Loucy (cell line): ENCODE measurements around the gene ZNF32.
A peak's percentile ranks its signal among the peaks of the same experiment; 100 is the strongest.

ENCODE experiments used
- H2AFZ ChIP-seq: fragments of 200-600 bp; sonication (generic); 2 replicates; pipeline ENCODE4 v1.6.0; 2016; ENCODE audit warnings: antibody characterized with exemption, mild to moderate bottlenecking, low read length, moderate library complexity
- H3F3A ChIP-seq: fragments of 200-600 bp; 2 replicates; pipeline ENCODE4 v1.6.0; 2016; ENCODE audit warnings: antibody characterized with exemption, low read depth, mild to moderate bottlenecking
- H3K27me3 ChIP-seq: fragments of 200-600 bp; sonication (generic); 2 replicates; pipeline ENCODE4 v1.6.1; 2014; ENCODE audit warnings: low read length, mild to moderate bottlenecking; ENCODE audit not compliant: insufficient read depth, poor library complexity, severe bottlenecking
- H3K36me3 ChIP-seq: fragments of 200-600 bp; sonication (generic); 2 replicates; pipeline ENCODE4 v1.6.1; 2016; ENCODE audit warnings: low read length; ENCODE audit not compliant: insufficient read depth
- H3K4me1 ChIP-seq: fragments of 200-600 bp; sonication (generic); 2 replicates; pipeline ENCODE4 v1.5.1; 2014; ENCODE audit warnings: low read length, mild to moderate bottlenecking; ENCODE audit not compliant: insufficient read depth, poor library complexity, severe bottlenecking
- H3K4me2 ChIP-seq: fragments of 200-600 bp; sonication (generic); 2 replicates; pipeline ENCODE4 v1.6.0; 2014; ENCODE audit warnings: antibody characterized with exemption, low read length, low read depth, mild to moderate bottlenecking; ENCODE audit not compliant: poor library complexity, severe bottlenecking
- H3K4me3 ChIP-seq: fragments of 200-600 bp; sonication (generic); 2 replicates; pipeline ENCODE4 v1.5.1; 2014; ENCODE audit warnings: low read length, mild to moderate bottlenecking, mixed read lengths; ENCODE audit not compliant: poor library complexity, severe bottlenecking
- H3K79me2 ChIP-seq: fragments of 200-600 bp; sonication (generic); 2 replicates; pipeline ENCODE4 v1.6.1; 2014; ENCODE audit warnings: low read length; ENCODE audit not compliant: insufficient read depth
- H3K9ac ChIP-seq: fragments of 200-600 bp; sonication (generic); 2 replicates; pipeline ENCODE4 v1.6.0; 2014; ENCODE audit warnings: mild to moderate bottlenecking, low read depth, low read length, moderate library complexity; ENCODE audit not compliant: poor library complexity, severe bottlenecking
- H3K9me2 ChIP-seq: fragments of 200-600 bp; sonication (generic); replicated peaks from 2 replicates; pipeline ENCODE4 v1.6.1; 2016; ENCODE audit warnings: low read depth, low read length, mixed read lengths
- H3K9me3 ChIP-seq: fragments of 200-600 bp; sonication (generic); 2 replicates; pipeline ENCODE4 v1.6.1; 2014; ENCODE audit warnings: mild to moderate bottlenecking, antibody characterized with exemption, low read length, low read depth; ENCODE audit not compliant: insufficient read depth
- H4K20me1 ChIP-seq: fragments of 200-600 bp; sonication (generic); 2 replicates; pipeline ENCODE4 v1.6.0; 2014; ENCODE audit warnings: antibody characterized with exemption, low read length, mild to moderate bottlenecking; ENCODE audit not compliant: insufficient read depth, poor library complexity, severe bottlenecking
- CTCF ChIP-seq: fragments of 200-600 bp; sonication (generic); conservative IDR thresholded peaks from 2 replicates; pipeline ENCODE4 v1.5.1; 2014; ENCODE audit warnings: mild to moderate bottlenecking, antibody characterized with exemption, low read length
- EZH2phosphoT487 ChIP-seq: fragments of 200-600 bp; IDR thresholded peaks from 2 replicates; pipeline ENCODE4 v1.6.1; 2018; ENCODE audit warnings: antibody characterized with exemption, mild to moderate bottlenecking, moderate library complexity, borderline replicate concordance

The ZNF32 gene

GRCh38 chr10:43647576-43647975, 1.1 kb downstream of the ZNF32 start:
- Histone ChIP-seq H3K9me2 (no peaks in the 10 kb centered on the region), H2AFZ (no peak overlapping the region), H3K4me2 (peak overlapping the region; percentile 92), H3K79me2 (peaks cover 11% of the 10 kb centered on the region; the same call in 1 of the 2 replicates), H3K4me1 (peaks cover 6% of the 10 kb centered on the region), H3K27me3 (no peaks in the 10 kb centered on the region), H3K4me3 (peak overlapping the region; percentile 80), H3F3A (no peaks in the 10 kb centered on the region), H3K36me3 (peaks cover 22% of the 10 kb centered on the region; the same call in 1 of the 2 replicates), H3K9ac (peak overlapping the region; percentile 88), H4K20me1 (no peaks in the 10 kb centered on the region), H3K9me3 (peaks cover 31% of the 10 kb centered on the region; the same call in 1 of the 2 replicates)
- TF ChIP-seq CTCF (no peak), EZH2phosphoT487 (no peak)

- no peaks in the 10 kb centered on the region for H3K9me2 ChIP-seq
- TF ChIP-seq EZH2phosphoT487 (no peak), CTCF (no peak)
- H2AFZ ChIP-seq: no peak overlapping the region
- H3F3A ChIP-seq: no peaks in the 10 kb centered on the region
- H3K4me3 ChIP-seq: no peak overlapping the region
- no peaks in the 10 kb centered on the region for H3K27me3 ChIP-seq
- no peak overlapping the region for H3K9ac ChIP-seq
- H3K9me3 ChIP-seq: peaks cover 37% of the 10 kb centered on the region; the same call in 1 of the 2 replicates
- H3K79me2 ChIP-seq: peaks cover 11% of the 10 kb centered on the region; the same call in 1 of the 2 replicates
- H4K20me1 ChIP-seq: no peaks in the 10 kb centered on the region
- H3K4me1 ChIP-seq: peaks cover 6% of the 10 kb centered on the region
- H3K4me2 ChIP-seq: no peak overlapping the region
- peaks cover 22% of the 10 kb centered on the region; the same call in 1 of the 2 replicates for H3K36me3 ChIP-seq
These were observed 2.8 kb downstream of the ZNF32 start for GRCh38 chr10:43645866-43646265.

- peaks cover 37% of the 10 kb centered on the region; the same call in 1 of the 2 replicates for H3K9me3 ChIP-seq
- H3K9ac ChIP-seq: no peak overlapping the region
- H3K79me2 ChIP-seq: peaks cover 11% of the 10 kb centered on the region; the same call in 1 of the 2 replicates
- no peak overlapping the region for H3K4me3 ChIP-seq
- H3K9me2 ChIP-seq: no peaks in the 10 kb centered on the region
- H3K36me3 ChIP-seq: peaks cover 22% of the 10 kb centered on the region; the same call in 1 of the 2 replicates
- TF ChIP-seq CTCF (no peak), EZH2phosphoT487 (no peak)
- no peaks in the 10 kb centered on the region for H4K20me1 ChIP-seq
- no peak overlapping the region for H3K4me2 ChIP-seq
- H3K27me3 ChIP-seq: no peaks in the 10 kb centered on the region
- peaks cover 6% of the 10 kb centered on the region for H3K4me1 ChIP-seq
- no peak overlapping the region for H2AFZ ChIP-seq
- no peaks in the 10 kb centered on the region for H3F3A ChIP-seq
These were observed 4.4 kb downstream of the ZNF32 start for GRCh38 chr10:43644252-43644651.
